HG03342 (cell line): ENCODE measurements around the gene LIME1.
"Not testable (repeated sequence)": the region's sequence is repeated elsewhere in the genome, so short reads cannot be mapped to it uniquely, and the experiment has no call there.

Source experiments
- ATAC-seq: cut with Tn5 transposase; IDR thresholded peaks from one replicate; pipeline ENCODE4 v1.9.1; 2021; ENCODE audit warnings: mild to moderate bottlenecking, moderate library complexity; ENCODE audit not compliant: unreplicated experiment

LIME1 gene

GRCh38 chr20:63707558-63708300 lies 28.7 kb upstream of the LIME1 start, which contains the start of the genes ARFRP1 and ZGPAT:
Gene ARFRP1, minus strand, starts transcription at chr20:63707976. Its CDS starts 885 bp downstream, at chr20:63707091.
Gene ZGPAT, plus strand, starts transcription at chr20:63708039. Its CDS starts 542 bp downstream, at chr20:63708581.
- peak; percentile 63 for ATAC-seq

GRCh38 chr20:63708301-63709148 lies 27.9 kb upstream of the LIME1 start:
- peak; percentile 11 for ATAC-seq

GRCh38 chr20:63709149-63709527 lies 27.3 kb upstream of the LIME1 start:
- no peak for ATAC-seq

GRCh38 chr20:63711085-63711645 lies 25.3 kb upstream of the LIME1 start:
- no peak for ATAC-seq

GRCh38 chr20:63712191-63712590 lies 24.3 kb upstream of the LIME1 start:
- ATAC-seq = no peak

GRCh38 chr20:63714858-63715257 lies 21.6 kb upstream of the LIME1 start:
- ATAC-seq = no peak

- no peak for ATAC-seq
Measured at GRCh38 chr20:63718996-63719395, 17.5 kb upstream of the LIME1 start.

GRCh38 chr20:63722967-63723622 lies 13.4 kb upstream of the LIME1 start:
- not testable (repeated sequence) for ATAC-seq

GRCh38 chr20:63730189-63730733 lies 6.2 kb upstream of the LIME1 start:
- not testable (repeated sequence) for ATAC-seq

GRCh38 chr20:63731410-63731809 lies 5.1 kb upstream of the LIME1 start:
- ATAC-seq = no peak

- ATAC-seq = no peak
Measured at GRCh38 chr20:63732118-63733095, 4.1 kb upstream of the LIME1 start.

GRCh38 chr20:63733117-63733516 lies 3.3 kb upstream of the LIME1 start:
- no peak for ATAC-seq

GRCh38 chr20:63733579-63734081 lies 2.8 kb upstream of the LIME1 start:
- ATAC-seq = no peak

GRCh38 chr20:63734111-63734945 lies 2.1 kb upstream of the LIME1 start:
- ATAC-seq = no peak

GRCh38 chr20:63734946-63735858 lies 1.3 kb upstream of the LIME1 start:
- ATAC-seq = no peak

GRCh38 chr20:63736893-63737694 lies 630 bp downstream of the LIME1 start:
- ATAC-seq = no peak

- no peak for ATAC-seq
Measured at GRCh38 chr20:63737695-63737944, 1.2 kb downstream of the LIME1 start.
